Measurements from ENCODE around the gene EHBP1L1. TPM values are rescaled to one million over a fixed set of nuclear protein-coding genes. Genes with fewer than 3 reads are reported as not detected.

EHBP1L1 gene
- total and polyA plus RNA-seq, 5 experiments from 2014 or later, result 10.8 to 108 (median 19.8) TPM

- ATAC-seq (no peak), DNase-seq (no peak)
- Mint-ChIP-seq H3K4me3 (no peak overlapping the region), H3K9me3 (no peaks in the 10 kb centered on the region), H3K4me1 (peaks cover 17 to 41% (median 37%) of the 10 kb centered on the region in 4 donors), H3K36me3 (peaks cover 0 to 60% (median 6%) of the 10 kb centered on the region in 3 donors), H3K27me3 (no peaks in the 10 kb centered on the region), H3K27ac (peak overlapping the region in 5 of 10 donors; percentile 25 to 82 (median 80))
- POLR2A ChIA-PET, result interaction anchor here (0.6 to 38.5 kb wide), 5 partner anchors 24 to 421 kb away, joined by 3 to 1068 read pairs (median 4); partner anchors contain the start of genes RELA and SIPA1
These were observed 32.0 kb downstream of the EHBP1L1 start for GRCh38 chr11:65607614-65608426.

GRCh38 chr11:65609229-65609628 lies 33.4 kb downstream of the EHBP1L1 start:
- ATAC-seq, result no peak
- POLR2A ChIA-PET, result interaction anchor here (0.6 to 38.5 kb wide), 5 partner anchors 43 to 825 kb away, joined by 3 to 1068 read pairs (median 3); partner anchors contain the start of genes RELA and SIPA1
- DNase-seq, result no peak
- Mint-ChIP-seq H3K36me3 (peaks cover 0 to 50% (median 6%) of the 10 kb centered on the region in 3 donors), H3K27ac (peak overlapping the region; percentile 55 to 89 (median 80)), H3K4me1 (peaks cover 21 to 47% (median 44%) of the 10 kb centered on the region in 4 donors), H3K9me3 (no peaks in the 10 kb centered on the region), H3K27me3 (no peaks in the 10 kb centered on the region), H3K4me3 (peak overlapping the region in 3 of 10 donors; percentile 1 to 28 (median 18))

GRCh38 chr11:65609665-65610064 lies 33.8 kb downstream of the EHBP1L1 start:
- no peaks in the 10 kb centered on the region for H3K27me3 Mint-ChIP-seq
- ATAC-seq, result no peak

GRCh38 chr11:65610404-65610803 lies 34.6 kb downstream of the EHBP1L1 start:
- H3K27me3 Mint-ChIP-seq, result no peaks in the 10 kb centered on the region
- DNase-seq (no peak), ATAC-seq (no peak)
- POLR2A ChIA-PET, result interaction anchor here (0.5 to 38.5 kb wide), 5 partner anchors 10 to 350 kb away, joined by 3 to 1068 read pairs (median 4); partner anchors contain the start of genes RELA and SIPA1
- H3K36me3 Mint-ChIP-seq, result peaks cover 0 to 38% (median 6%) of the 10 kb centered on the region in 3 donors
- H3K27ac Mint-ChIP-seq, result peak overlapping the region; percentile 19 to 96 (median 84)
- H3K9me3 Mint-ChIP-seq, result no peaks in the 10 kb centered on the region
- H3K4me3 Mint-ChIP-seq, result peak overlapping the region in 8 of 10 donors; percentile 14 to 96 (median 41)
- H3K4me1 Mint-ChIP-seq, result peaks cover 21 to 47% (median 46%) of the 10 kb centered on the region in 4 donors

More at GRCh38 chr11:65609665-65610064, 33.8 kb downstream of the EHBP1L1 start:
- DNase-seq, result no peak
- H3K36me3 Mint-ChIP-seq, result peaks cover 0 to 46% (median 6%) of the 10 kb centered on the region in 3 donors
- H3K9me3 Mint-ChIP-seq, result no peaks in the 10 kb centered on the region
- POLR2A ChIA-PET, result interaction anchor here (0.5 to 38.5 kb wide), 3 partner anchors 15 to 351 kb away, joined by 3 to 1068 read pairs (median 4); partner anchors contain the start of genes RELA and SIPA1
- H3K4me1 Mint-ChIP-seq, result peaks cover 21 to 47% (median 44%) of the 10 kb centered on the region in 4 donors
- H3K4me3 Mint-ChIP-seq, result peak overlapping the region in 6 of 10 donors; percentile 7 to 60 (median 42)
- peak overlapping the region; percentile 55 to 96 (median 84) for H3K27ac Mint-ChIP-seq

- Mint-ChIP-seq H3K27ac (peak overlapping the region; percentile 19 to 96 (median 79)), H3K9me3 (no peaks in the 10 kb centered on the region), H3K4me1 (peaks cover 21 to 49% (median 47%) of the 10 kb centered on the region in 4 donors), H3K27me3 (peaks cover 0 to 2% (median 0%) of the 10 kb centered on the region in 5 donors), H3K36me3 (peaks cover 0 to 30% (median 6%) of the 10 kb centered on the region in 3 donors), H3K4me3 (peak overlapping the region; percentile 20 to 97 (median 62))
- POLR2A ChIA-PET, result interaction anchor here (1.2 to 38.5 kb wide), 4 partner anchors 11 to 41 kb away, joined by 4 to 1068 read pairs (median 28); partner anchors contain the start of genes EHBP1L1, FAM89B, RELA and SIPA1
- ATAC-seq (no peak), DNase-seq (no peak)
These were observed 35.3 kb downstream of the EHBP1L1 start for GRCh38 chr11:65611028-65611757.

GRCh38 chr11:65611758-65612603 lies 36.1 kb downstream of the EHBP1L1 start:
- Mint-ChIP-seq H3K36me3 (peaks cover 0 to 28% (median 6%) of the 10 kb centered on the region in 3 donors), H3K4me1 (peaks cover 26 to 56% (median 55%) of the 10 kb centered on the region in 4 donors), H3K9me3 (no peaks in the 10 kb centered on the region), H3K27me3 (peaks cover 0 to 2% (median 0%) of the 10 kb centered on the region in 5 donors), H3K27ac (peak overlapping the region; percentile 78 to 96 (median 94)), H3K4me3 (peak overlapping the region; percentile 86 to 99 (median 94))
- ATAC-seq, result no peak
- POLR2A ChIA-PET, result interaction anchor here (1.3 to 38.5 kb wide), 6 partner anchors 9 to 75 kb away, joined by 3 to 1068 read pairs (median 5); partner anchors contain the start of genes EHBP1L1, FAM89B, RELA and SIPA1
- DNase-seq, result no peak

- no peak for DNase-seq
- peak overlapping the region; percentile 86 to 99 (median 94) for H3K4me3 Mint-ChIP-seq
- H3K27me3 Mint-ChIP-seq, result peaks cover 0 to 2% (median 0%) of the 10 kb centered on the region in 5 donors
- H3K36me3 Mint-ChIP-seq, result peaks cover 0 to 29% (median 4%) of the 10 kb centered on the region in 3 donors
- H3K4me1 Mint-ChIP-seq, result peaks cover 26 to 63% (median 61%) of the 10 kb centered on the region in 4 donors
- no peak for ATAC-seq
- H3K27ac Mint-ChIP-seq, result peak overlapping the region in 9 of 10 donors; percentile 47 to 96 (median 94)
- no peaks in the 10 kb centered on the region for H3K9me3 Mint-ChIP-seq
- POLR2A ChIA-PET, result interaction anchor here (0.7 to 38.5 kb wide), 10 partner anchors 10 to 75 kb away, joined by 3 to 1068 read pairs (median 4); partner anchors contain the start of genes EHBP1L1, FAM89B, KCNK7 and RELA
These were observed 36.8 kb downstream of the EHBP1L1 start for GRCh38 chr11:65612691-65613090.

- peaks cover 0 to 29% (median 1%) of the 10 kb centered on the region in 3 donors for H3K36me3 Mint-ChIP-seq
- H3K9me3 Mint-ChIP-seq, result no peaks in the 10 kb centered on the region
- ATAC-seq, result peak in 1 of 2 donors; percentile 0
- POLR2A ChIA-PET, result interaction anchor here (0.7 to 38.5 kb wide), 16 partner anchors 10 to 803 kb away, joined by 3 to 1068 read pairs (median 4); partner anchors contain the start of genes EHBP1L1, FAM89B, KCNK7 and MUS81
- H3K4me1 Mint-ChIP-seq, result peaks cover 26 to 63% (median 61%) of the 10 kb centered on the region in 4 donors
- peak in 1 of 10 donors; percentile 19 for DNase-seq
- peak overlapping the region; percentile 47 to 96 (median 93) for H3K27ac Mint-ChIP-seq
- peak overlapping the region; percentile 86 to 99 (median 94) for H3K4me3 Mint-ChIP-seq
- peaks cover 0 to 2% (median 0%) of the 10 kb centered on the region in 5 donors for H3K27me3 Mint-ChIP-seq
These were observed 37.5 kb downstream of the EHBP1L1 start for GRCh38 chr11:65613091-65613928.

GRCh38 chr11:65615229-65615949 lies 39.5 kb downstream of the EHBP1L1 start, which contains the start of gene PCNX3:
Gene PCNX3, plus strand, starts transcription at chr11:65615776. Its CDS starts 536 bp downstream, at chr11:65616312.
- Mint-ChIP-seq H3K27ac (peak within 1 kb of the TSS; percentile 94 to 99 (median 97)), H3K4me3 (peak within 1 kb of the TSS; percentile 94 to 99 (median 96)), H3K27me3 (peaks cover 0 to 2% (median 0%) of the 10 kb centered on the region in 5 donors), H3K4me1 (peaks cover 22 to 55% (median 51%) of the 10 kb centered on the region in 4 donors), H3K36me3 (peaks cover 0 to 32% (median 3%) of the 10 kb centered on the region in 3 donors), H3K9me3 (no peaks in the 10 kb centered on the region)
- DNase-seq (peak; percentile 97 to 100 (median 100)), ATAC-seq (peak; percentile 86 to 89)
- POLR2A ChIA-PET, result interaction anchor here (0.5 to 38.5 kb wide), 44 partner anchors 9 to 1853 kb away, joined by 3 to 1068 read pairs (median 5); partner anchors contain the start of genes BANF1, CCDC85B, CFL1 and EHBP1L1

Data from naive thymus-derived CD8-positive, alpha-beta T cell (primary cell).